Fibroblast of skin of abdomen (primary cell): ENCODE results near the gene RMRP.
A peak's percentile ranks its signal among the peaks of the same experiment; 100 is the strongest.
"Not testable (repeated sequence)": the region's sequence is repeated elsewhere in the genome, so short reads cannot be mapped to it uniquely, and the experiment has no call there.

ENCODE experiments used
- DNase-seq: peaks from one replicate; pipeline ENCODE4 v3.0.0-alpha.2; 2013

The RMRP gene

GRCh38 chr9:35664531-35665470, 7.0 kb upstream of the RMRP start, which contains the start of gene ARHGEF39:
ARHGEF39 (minus strand) TSS chr9:35665195; CDS start chr9:35665169, 26 bp downstream.
- DNase-seq, result peak; percentile 75

- DNase-seq, result no peak
Observed at GRCh38 chr9:35662437-35662836, 4.6 kb upstream of the RMRP start.

GRCh38 chr9:35661756-35662350, 4.0 kb upstream of the RMRP start:
- no peak for DNase-seq

- peak; percentile 48 for DNase-seq
Observed at GRCh38 chr9:35660966-35661415, 3.2 kb upstream of the RMRP start.

GRCh38 chr9:35659340-35659739, 1.5 kb upstream of the RMRP start:
- DNase-seq, result no peak

GRCh38 chr9:35658968-35659220, 1.1 kb upstream of the RMRP start:
- peak; percentile 54 for DNase-seq

GRCh38 chr9:35658137-35658967, 533 bp upstream of the RMRP start, which contains the start of gene CCDC107:
CCDC107 (plus strand) TSS chr9:35658292; CDS start chr9:35658380, 88 bp downstream.
- DNase-seq, result peak; percentile 82

GRCh38 chr9:35656831-35657545, 831 bp downstream of the RMRP start:
- DNase-seq, result no peak

- no peak for DNase-seq
Observed at GRCh38 chr9:35656348-35656747, 1.5 kb downstream of the RMRP start.

- DNase-seq, result no peak
Observed at GRCh38 chr9:35653611-35654010, 4.2 kb downstream of the RMRP start.

- DNase-seq, result no peak
Observed at GRCh38 chr9:35652829-35653209, 5.0 kb downstream of the RMRP start.

- DNase-seq, result no peak
Observed at GRCh38 chr9:35651956-35652828, 5.6 kb downstream of the RMRP start.

GRCh38 chr9:35650341-35651158, 7.3 kb downstream of the RMRP start, which contains the start of gene SIT1:
SIT1 (minus strand) TSS chr9:35650931; CDS start chr9:35650853, 78 bp downstream.
- no peak for DNase-seq

- no peak for DNase-seq
Observed at GRCh38 chr9:35649431-35650340, 8.1 kb downstream of the RMRP start.

- peak; percentile 85 for DNase-seq
Observed at GRCh38 chr9:35646533-35647265, 11.1 kb downstream of the RMRP start.

- no peak for DNase-seq
Observed at GRCh38 chr9:35646153-35646532, 11.7 kb downstream of the RMRP start.

GRCh38 chr9:35645736-35646135, 12.1 kb downstream of the RMRP start:
- not testable (repeated sequence) for DNase-seq

GRCh38 chr9:35643046-35643445, 14.8 kb downstream of the RMRP start:
- DNase-seq, result no peak
